Liver (tissue), 9 donors: Measurements from ENCODE around the gene ATXN7L1. TPM values are rescaled to one million over a fixed set of nuclear protein-coding genes. Genes with fewer than 3 reads are reported as not detected.
A peak's percentile ranks its signal among the peaks of the same experiment; 100 is the strongest.

Experiments used
- DNase-seq: peaks from one replicate; pipeline ENCODE4 v3.0.0-alpha.2; 2017; ENCODE audit warnings: low spot score
- H3K27ac ChIP-seq, 2 donors: one replicate each; pipeline ENCODE4 v1.7.0; 2013; ENCODE audit warnings: inconsistent platforms in 2 of 2, low read length in 2 of 2, control low read depth in 1 of 2, low read depth in 1 of 2, mild to moderate bottlenecking in 1 of 2
- H3K27me3 ChIP-seq, 4 donors: one replicate each; pipeline versions ENCODE4 v1.6.1 to v1.7.0; 2013; ENCODE audit warnings: low read length in 3 of 4, inconsistent platforms in 1 of 4, mild to moderate bottlenecking in 1 of 4, moderate library complexity in 1 of 4; ENCODE audit not compliant: control insufficient read depth in 4 of 4, insufficient read depth in 4 of 4
- H3K36me3 ChIP-seq, 4 donors: one replicate each; pipeline versions ENCODE4 v1.6.1 to v1.7.0; 2013; ENCODE audit warnings: low read length in 3 of 4, mild to moderate bottlenecking in 3 of 4, low read depth in 1 of 4, moderate library complexity in 1 of 4; ENCODE audit not compliant: control insufficient read depth in 4 of 4, insufficient read depth in 3 of 4
- H3K4me1 ChIP-seq, 4 donors: one replicate each; pipeline versions ENCODE4 v1.6.1 to v1.7.0; 2013; ENCODE audit warnings: low read length in 3 of 4, mild to moderate bottlenecking in 3 of 4, moderate library complexity in 1 of 4; ENCODE audit not compliant: control insufficient read depth in 4 of 4, insufficient read depth in 4 of 4
- H3K4me3 ChIP-seq, 3 donors: one replicate each; pipeline versions ENCODE4 v1.6.1 to v1.7.0; 2013; ENCODE audit warnings: low read length in 3 of 3, control low read depth in 1 of 3, low read depth in 1 of 3, mild to moderate bottlenecking in 1 of 3
- H3K9ac ChIP-seq, 2 donors: one replicate each; pipeline ENCODE4 v1.7.0; 2013; ENCODE audit warnings: low read length in 2 of 2, mild to moderate bottlenecking in 2 of 2, moderate library complexity in 2 of 2, control low read depth in 1 of 2, low read depth in 1 of 2
- H3K9me3 ChIP-seq, 4 donors: one replicate each; pipeline versions ENCODE4 v1.6.1 to v1.7.0; 2013; ENCODE audit warnings: low read length in 3 of 4; ENCODE audit not compliant: control insufficient read depth in 4 of 4
- CTCF ChIP-seq: fragments of 150-350 bp; IDR thresholded peaks from 2 replicates; pipeline ENCODE4 v1.5.1; 2017; ENCODE audit warnings: improper control_type of control experiment, low read depth, low read length; ENCODE audit not compliant: missing input control
- EGR1 ChIP-seq, 2 donors: IDR thresholded peaks; 2 replicates each; pipeline ENCODE4 v1.6.1; 2016 to 2018; ENCODE audit warnings: antibody characterized with exemption in 2 of 2, low read depth in 2 of 2
- FOXA1 ChIP-seq: IDR thresholded peaks from 2 replicates; pipeline ENCODE4 v1.6.1; 2016; ENCODE audit warnings: antibody characterized with exemption
- FOXA2 ChIP-seq: IDR thresholded peaks from 2 replicates; pipeline ENCODE4 v1.6.1; 2016; ENCODE audit warnings: antibody characterized with exemption
- GABPA ChIP-seq, 2 donors: IDR thresholded peaks in 1 of 2; conservative IDR thresholded peaks in 1 of 2; 2 replicates each; pipeline ENCODE4 v1.6.1; 2016; ENCODE audit warnings: antibody characterized with exemption in 2 of 2, mild to moderate bottlenecking in 1 of 2, moderate library complexity in 1 of 2
- HNF4A ChIP-seq, 2 donors: conservative IDR thresholded peaks; 2 replicates each; pipeline ENCODE4 v1.6.1; 2016; ENCODE audit warnings: antibody characterized with exemption in 2 of 2, mild to moderate bottlenecking in 2 of 2
- HNF4G ChIP-seq: IDR thresholded peaks from 2 replicates; pipeline ENCODE4 v1.6.1; 2016; ENCODE audit warnings: antibody characterized with exemption
- JUND ChIP-seq, 2 donors: IDR thresholded peaks; 2 replicates each; pipeline ENCODE4 v1.6.1; 2016; ENCODE audit warnings: antibody characterized with exemption in 2 of 2
- MAX ChIP-seq: IDR thresholded peaks from 2 replicates; pipeline ENCODE4 v1.6.1; 2016; ENCODE audit warnings: antibody characterized with exemption
- NR2F2 ChIP-seq: IDR thresholded peaks from 2 replicates; pipeline ENCODE4 v1.6.1; 2016; ENCODE audit warnings: antibody characterized with exemption
- RAD21 ChIP-seq, 2 donors: IDR thresholded peaks; 2 replicates each; pipeline ENCODE4 v1.6.1; 2016; ENCODE audit warnings: antibody characterized with exemption in 2 of 2, mild to moderate bottlenecking in 2 of 2
- REST ChIP-seq: IDR thresholded peaks from 2 replicates; pipeline ENCODE4 v1.6.1; 2016; ENCODE audit warnings: antibody characterized with exemption, mild to moderate bottlenecking
- RXRA ChIP-seq, 2 donors: IDR thresholded peaks; 2 replicates each; pipeline ENCODE4 v1.6.1; 2017 to 2018; ENCODE audit warnings: antibody characterized with exemption in 2 of 2, mild to moderate bottlenecking in 1 of 2
- SP1 ChIP-seq: IDR thresholded peaks from 2 replicates; pipeline ENCODE4 v1.6.1; 2018; ENCODE audit warnings: antibody characterized with exemption, mild to moderate bottlenecking
- TAF1 ChIP-seq: conservative IDR thresholded peaks from 2 replicates; pipeline ENCODE4 v1.6.1; 2016; ENCODE audit warnings: antibody characterized with exemption, mild to moderate bottlenecking
- YY1 ChIP-seq: IDR thresholded peaks from 2 replicates; pipeline ENCODE4 v1.6.1; 2016; ENCODE audit warnings: antibody characterized with exemption, mild to moderate bottlenecking
- WGBS: extraction: QIAGEN DNeasy Blood & Tissue Kit; methylation state at CpG from one replicate; pipeline ENCODE4 v1.1.7; 2013; 5-methylcytosine and 5-hydroxymethylcytosine counted together
- polyA plus RNA-seq, 2 donors: library from polyadenylated mRNA; stranded (reverse) in 1 of 2; unstranded in 1 of 2; fragments of 200-250 nt in 1 of 2; fragments of >200 nt in 1 of 2; fragmentation: Nextera tagmentation in 1 of 2; extraction: Ambion mirVana in 1 of 2; gene quantifications; one replicate each; pipeline versions ENCODE4 v1.2.1 to v1.2.3, GENCODE V29; 2013 to 2015
- total RNA-seq, 2 donors: library from RNA; depleted of rRNA; stranded (reverse); fragments of >200 nt; gene quantifications; one replicate each; pipeline ENCODE4 v1.2.3, GENCODE V29; 2014
- TF ChIP-seq, protein P1 (sequence below): IDR thresholded peaks from 2 replicates; pipeline ENCODE4 v1.6.1; 2016; ENCODE audit warnings: antibody characterized with exemption
- TF ChIP-seq, protein P2 (sequence below): IDR thresholded peaks from 2 replicates; pipeline ENCODE4 v1.6.1; 2016; ENCODE audit warnings: antibody characterized with exemption
- donor health status: healthy.
- donor health status: healthy.
- donor health status: healthy.
- donor health status: healthy.
- donor health status: healthy.

The ATXN7L1 gene
- total and polyA plus RNA-seq, 4 donors = 2.1 to 7.4 (median 5.3) TPM

DNA sequence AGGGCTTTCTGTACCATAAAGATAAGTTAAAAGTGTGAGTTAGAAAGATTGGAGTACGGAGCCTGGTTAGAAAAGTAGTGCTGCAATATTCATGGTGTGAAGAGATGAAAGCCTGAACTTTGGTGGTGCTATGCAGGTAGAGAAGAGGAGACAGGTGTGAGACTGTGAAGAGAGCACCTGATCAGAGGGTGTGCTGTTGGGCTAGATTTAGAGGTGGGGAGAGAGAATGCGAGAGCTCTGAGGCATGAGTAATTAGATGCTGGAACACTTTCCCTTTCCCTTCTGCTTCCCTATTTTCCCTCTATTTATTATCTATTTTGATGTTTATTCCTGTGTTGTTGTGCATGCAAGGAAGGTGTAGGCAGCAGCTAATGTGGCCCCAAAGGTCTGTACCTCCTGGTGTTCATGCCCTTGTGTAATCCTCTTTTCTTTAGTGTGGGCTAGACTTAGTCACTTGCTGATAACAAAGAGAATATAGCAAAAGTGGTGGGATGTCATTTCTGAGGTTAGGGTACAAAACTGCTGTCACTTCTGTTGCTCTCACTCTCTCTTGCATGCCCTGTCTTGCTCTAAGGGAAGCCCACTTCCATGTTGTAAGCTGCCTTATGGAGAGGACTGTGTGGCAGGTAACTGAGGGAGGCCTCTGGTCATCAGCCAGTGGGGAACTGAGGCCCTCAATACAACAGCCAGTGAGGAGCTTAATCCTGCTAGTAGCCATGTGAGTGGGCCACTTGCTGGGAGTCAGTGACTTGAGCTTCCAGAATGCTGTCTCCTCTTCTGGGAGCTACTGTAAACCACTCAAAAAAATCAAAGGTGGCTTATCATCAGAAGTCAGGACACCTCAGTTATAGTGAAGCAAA is 2.6 kb upstream of the ATXN7L1 start:
- TF ChIP-seq HNF4G (no peak), REST (no peak), RAD21 (IDR thresholded peaks at IDR 0.05) (no peak), FOXA1 (no peak), NR2F2 (no peak), FOXA2 (no peak), EGR1 (IDR thresholded peaks at IDR 0.05; ENCODE audit: low read depth in 2 of 2) (no peak), YY1 (no peak)
- TF ChIP-seq, protein P1, sequence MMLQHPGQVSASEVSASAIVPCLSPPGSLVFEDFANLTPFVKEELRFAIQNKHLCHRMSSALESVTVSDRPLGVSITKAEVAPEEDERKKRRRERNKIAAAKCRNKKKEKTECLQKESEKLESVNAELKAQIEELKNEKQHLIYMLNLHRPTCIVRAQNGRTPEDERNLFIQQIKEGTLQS = no peak
- no peaks in the 10 kb centered on the region for H3K36me3 ChIP-seq
- no peak overlapping the region for H3K27ac ChIP-seq
- H3K4me3 ChIP-seq = no peak overlapping the region
- H3K4me1 ChIP-seq = peaks cover 5 to 35% (median 19%) of the 10 kb centered on the region in 4 donors
- no peaks in the 10 kb centered on the region for H3K9me3 ChIP-seq
- H3K27me3 ChIP-seq = no peaks in the 10 kb centered on the region
- WGBS = 89% methylated on average over 2 of the region's 2 CpGs
- DNase-seq = no peak
- H3K9ac ChIP-seq = no peak overlapping the region

GRCh38 chr7:105877736-105878135 is 1.3 kb upstream of the ATXN7L1 start:
- no peak for DNase-seq
- Histone ChIP-seq H3K9me3 (no peaks in the 10 kb centered on the region), H3K36me3 (peaks cover 0 to 2% (median under 1%) of the 10 kb centered on the region in 4 donors), H3K9ac (peak overlapping the region; percentile 50 to 63), H3K27me3 (no peaks in the 10 kb centered on the region), H3K4me1 (peaks cover 5 to 35% (median 19%) of the 10 kb centered on the region in 4 donors), H3K27ac (peak overlapping the region in 1 of 2 donors; percentile 68), H3K4me3 (peak overlapping the region in 2 of 3 donors; percentile 80 to 87)
- 33% methylated on average over 10 of the region's 10 CpGs for WGBS
- TF ChIP-seq JUND (IDR thresholded peaks at IDR 0.05) (no peak), REST (no peak), CTCF (no peak), RAD21 (IDR thresholded peaks at IDR 0.05) (no peak), TAF1 (no peak), NR2F2 (no peak), RXRA (IDR thresholded peaks at IDR 0.05) (no peak), HNF4G (no peak), FOXA2 (no peak), SP1 (no peak), GABPA (IDR thresholded peaks at IDR 0.05 in 1 of 2, conservative IDR thresholded peaks at IDR 0.05 in 1 of 2) (no peak), HNF4A (conservative IDR thresholded peaks at IDR 0.05) (no peak), MAX (no peak), EGR1 (IDR thresholded peaks at IDR 0.05; ENCODE audit: low read depth in 2 of 2) (no peak), FOXA1 (no peak), YY1 (no peak)
- TF ChIP-seq, protein P2, sequence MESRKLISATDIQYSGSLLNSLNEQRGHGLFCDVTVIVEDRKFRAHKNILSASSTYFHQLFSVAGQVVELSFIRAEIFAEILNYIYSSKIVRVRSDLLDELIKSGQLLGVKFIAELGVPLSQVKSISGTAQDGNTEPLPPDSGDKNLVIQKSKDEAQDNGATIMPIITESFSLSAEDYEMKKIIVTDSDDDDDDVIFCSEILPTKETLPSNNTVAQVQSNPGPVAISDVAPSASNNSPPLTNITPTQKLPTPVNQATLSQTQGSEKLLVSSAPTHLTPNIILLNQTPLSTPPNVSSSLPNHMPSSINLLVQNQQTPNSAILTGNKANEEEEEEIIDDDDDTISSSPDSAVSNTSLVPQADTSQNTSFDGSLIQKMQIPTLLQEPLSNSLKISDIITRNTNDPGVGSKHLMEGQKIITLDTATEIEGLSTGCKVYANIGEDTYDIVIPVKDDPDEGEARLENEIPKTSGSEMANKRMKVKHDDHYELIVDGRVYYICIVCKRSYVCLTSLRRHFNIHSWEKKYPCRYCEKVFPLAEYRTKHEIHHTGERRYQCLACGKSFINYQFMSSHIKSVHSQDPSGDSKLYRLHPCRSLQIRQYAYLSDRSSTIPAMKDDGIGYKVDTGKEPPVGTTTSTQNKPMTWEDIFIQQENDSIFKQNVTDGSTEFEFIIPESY = no peak
- TF ChIP-seq, protein P1 = no peak
